Measurements from ENCODE around the gene OVOL3. TPM values are rescaled to one million over a fixed set of nuclear protein-coding genes. Genes with fewer than 3 reads are reported as not detected.

OVOL3 gene
- total RNA-seq, 1 donor from 2014 or later: not detected

DNA sequence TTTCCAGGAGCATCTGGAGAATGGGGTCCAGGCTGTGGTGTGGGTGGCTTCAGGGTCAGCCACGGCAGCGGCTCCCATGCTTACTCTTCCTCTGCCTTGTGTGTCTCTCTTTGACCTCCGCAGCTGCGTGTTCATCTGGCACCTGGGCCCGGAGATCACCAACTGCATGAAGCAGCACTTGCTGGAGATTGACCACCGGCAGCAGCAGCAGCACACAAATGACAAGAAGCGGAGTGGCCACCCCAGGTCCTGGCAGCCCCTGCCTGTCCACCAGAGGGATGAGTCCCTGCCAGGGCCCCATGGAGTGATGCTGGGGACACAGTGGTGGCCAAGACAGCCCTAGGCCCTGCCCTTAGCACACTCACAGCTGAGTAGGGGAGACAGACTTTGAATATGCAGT lies 18.4 kb upstream of the OVOL3 start:
- Mint-ChIP-seq H3K27me3 (ENCODE audit: low read depth) (no peaks in the 10 kb centered on the region), H3K4me1 (ENCODE audit: low read depth) (no peaks in the 10 kb centered on the region), H3K36me3 (ENCODE audit: low read depth) (peaks cover 10% of the 10 kb centered on the region), H3K27ac (ENCODE audit: unreplicated experiment) (no peak overlapping the region), H3K9me3 (ENCODE audit: low read depth) (no peaks in the 10 kb centered on the region), H3K4me3 (ENCODE audit: unreplicated experiment) (no peak overlapping the region)
- peak; percentile 91 for DNase-seq (ENCODE audit: low spot score)
- TF ChIP-seq, protein P1, sequence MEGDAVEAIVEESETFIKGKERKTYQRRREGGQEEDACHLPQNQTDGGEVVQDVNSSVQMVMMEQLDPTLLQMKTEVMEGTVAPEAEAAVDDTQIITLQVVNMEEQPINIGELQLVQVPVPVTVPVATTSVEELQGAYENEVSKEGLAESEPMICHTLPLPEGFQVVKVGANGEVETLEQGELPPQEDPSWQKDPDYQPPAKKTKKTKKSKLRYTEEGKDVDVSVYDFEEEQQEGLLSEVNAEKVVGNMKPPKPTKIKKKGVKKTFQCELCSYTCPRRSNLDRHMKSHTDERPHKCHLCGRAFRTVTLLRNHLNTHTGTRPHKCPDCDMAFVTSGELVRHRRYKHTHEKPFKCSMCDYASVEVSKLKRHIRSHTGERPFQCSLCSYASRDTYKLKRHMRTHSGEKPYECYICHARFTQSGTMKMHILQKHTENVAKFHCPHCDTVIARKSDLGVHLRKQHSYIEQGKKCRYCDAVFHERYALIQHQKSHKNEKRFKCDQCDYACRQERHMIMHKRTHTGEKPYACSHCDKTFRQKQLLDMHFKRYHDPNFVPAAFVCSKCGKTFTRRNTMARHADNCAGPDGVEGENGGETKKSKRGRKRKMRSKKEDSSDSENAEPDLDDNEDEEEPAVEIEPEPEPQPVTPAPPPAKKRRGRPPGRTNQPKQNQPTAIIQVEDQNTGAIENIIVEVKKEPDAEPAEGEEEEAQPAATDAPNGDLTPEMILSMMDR (IDR thresholded peaks at IDR 0.05): no peak

DNA sequence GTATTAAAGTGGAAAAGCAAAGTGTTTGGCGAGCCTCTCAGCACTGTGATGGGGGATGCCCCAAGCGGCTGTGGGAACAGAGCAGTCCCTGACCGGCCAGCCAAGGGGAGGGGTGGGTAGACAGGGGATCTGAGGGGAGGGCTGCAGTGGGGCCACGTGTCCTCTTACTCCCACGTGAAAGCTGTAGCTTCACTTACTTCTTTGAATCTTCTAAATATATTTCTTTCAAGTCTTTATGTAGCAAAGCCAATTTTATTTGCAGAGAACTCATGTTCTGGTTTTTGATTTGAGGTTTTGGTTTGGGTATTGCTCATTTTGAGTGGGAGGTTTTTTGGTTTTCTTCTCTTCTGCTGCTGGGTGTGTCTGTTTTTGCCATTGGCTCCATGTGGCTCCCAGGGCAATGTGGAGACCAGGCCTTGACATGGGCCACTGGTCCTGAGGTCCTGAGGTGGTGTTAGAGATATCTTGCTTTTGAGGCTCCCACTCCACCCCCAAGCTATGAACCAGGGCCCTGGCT lies 17.7 kb upstream of the OVOL3 start:
- Mint-ChIP-seq H3K36me3 (ENCODE audit: low read depth) (peaks cover 7% of the 10 kb centered on the region), H3K4me3 (ENCODE audit: unreplicated experiment) (no peak overlapping the region), H3K9me3 (ENCODE audit: low read depth) (no peaks in the 10 kb centered on the region), H3K27me3 (ENCODE audit: low read depth) (no peaks in the 10 kb centered on the region), H3K4me1 (ENCODE audit: low read depth) (no peaks in the 10 kb centered on the region), H3K27ac (ENCODE audit: unreplicated experiment) (no peak overlapping the region)
- TF ChIP-seq, protein P1 (IDR thresholded peaks at IDR 0.05): no peak
- DNase-seq (ENCODE audit: low spot score): no peak

DNA sequence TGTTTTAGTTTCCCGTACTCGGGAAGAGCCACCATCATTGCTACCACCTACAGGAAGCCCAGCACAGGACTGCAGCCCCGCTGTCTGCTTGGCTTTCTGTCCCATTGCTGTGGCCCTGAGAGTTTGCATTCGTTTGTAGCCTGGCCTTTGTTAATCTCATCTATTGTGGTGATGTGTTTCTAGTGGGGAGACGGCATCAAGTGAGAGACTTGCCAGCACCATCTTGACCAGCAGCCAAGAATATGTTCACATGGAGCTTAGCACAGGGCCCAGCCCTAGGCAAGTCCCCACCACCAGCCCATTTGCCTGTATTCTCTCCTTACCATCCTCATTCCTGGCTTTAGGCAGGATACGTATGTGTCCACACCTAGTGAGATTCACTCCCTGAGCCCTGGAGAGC lies 17.3 kb upstream of the OVOL3 start:
- DNase-seq (ENCODE audit: low spot score): no peak
- H3K36me3 Mint-ChIP-seq (ENCODE audit: low read depth): peaks cover 5% of the 10 kb centered on the region

DNA sequence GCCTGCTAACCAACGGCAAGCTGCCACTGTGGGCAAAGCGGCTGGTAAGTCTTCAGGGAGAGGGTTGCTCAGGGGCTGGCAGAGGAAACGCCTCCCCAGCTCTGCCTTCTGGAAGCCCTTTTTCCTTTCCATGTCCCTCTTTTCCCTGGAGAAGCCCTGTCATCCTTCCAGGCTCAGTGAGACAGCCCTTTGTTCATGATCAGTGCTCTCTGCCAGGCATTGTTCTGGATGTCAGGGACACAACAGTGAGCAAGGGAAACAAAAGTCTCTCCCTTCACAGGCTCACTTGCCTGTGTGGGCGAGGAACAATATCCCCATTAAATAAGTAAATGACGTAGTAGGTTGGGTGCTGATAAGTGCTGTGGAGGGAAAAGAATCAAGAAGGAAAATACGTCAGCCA lies 13.9 kb upstream of the OVOL3 start:
- Mint-ChIP-seq H3K4me1 (ENCODE audit: low read depth) (no peaks in the 10 kb centered on the region), H3K27me3 (ENCODE audit: low read depth) (no peaks in the 10 kb centered on the region), H3K27ac (ENCODE audit: unreplicated experiment) (no peak overlapping the region), H3K4me3 (ENCODE audit: unreplicated experiment) (no peak overlapping the region), H3K9me3 (ENCODE audit: low read depth) (no peaks in the 10 kb centered on the region), H3K36me3 (ENCODE audit: low read depth) (peaks cover 3% of the 10 kb centered on the region)
- TF ChIP-seq, protein P1 (IDR thresholded peaks at IDR 0.05): no peak
- no peak for DNase-seq (ENCODE audit: low spot score)

More for the DNA sequence above, 17.3 kb upstream of the OVOL3 start:
- no peaks in the 10 kb centered on the region for H3K27me3 Mint-ChIP-seq (ENCODE audit: low read depth)
- TF ChIP-seq, protein P1 (IDR thresholded peaks at IDR 0.05): no peak
- no peaks in the 10 kb centered on the region for H3K4me1 Mint-ChIP-seq (ENCODE audit: low read depth)
- H3K27ac Mint-ChIP-seq (ENCODE audit: unreplicated experiment): no peak overlapping the region
- no peak overlapping the region for H3K4me3 Mint-ChIP-seq (ENCODE audit: unreplicated experiment)
- H3K9me3 Mint-ChIP-seq (ENCODE audit: low read depth): no peaks in the 10 kb centered on the region

DNA sequence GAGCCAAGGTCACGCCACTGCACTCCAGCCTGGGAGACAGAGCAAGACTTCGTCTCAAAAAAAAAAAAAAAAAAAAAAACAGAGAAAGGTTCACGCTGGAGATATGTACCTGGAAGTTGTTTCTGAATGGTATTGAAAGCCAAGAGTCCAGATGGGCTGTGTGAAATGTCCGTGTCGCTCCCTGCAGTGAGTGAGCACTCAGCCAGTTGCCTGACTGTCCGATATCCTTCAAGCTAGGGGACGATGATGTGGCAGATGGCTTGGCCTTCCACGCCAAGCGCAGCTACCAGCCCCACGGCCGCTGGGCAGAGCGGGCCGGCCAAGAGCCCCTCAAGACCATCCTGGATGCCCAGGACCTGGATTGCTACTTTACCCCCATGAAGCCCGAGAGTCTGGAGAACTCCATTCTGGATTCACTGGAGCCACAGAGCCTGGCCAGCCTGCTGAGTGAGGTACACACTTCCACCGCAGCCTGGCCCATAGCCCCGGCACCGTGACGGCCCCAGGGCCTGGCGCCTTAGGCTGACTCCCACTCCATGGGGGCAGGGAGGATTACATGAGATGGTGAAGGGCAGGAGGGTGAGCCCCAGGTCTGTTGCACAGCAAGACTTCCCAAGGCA lies 11.7 kb upstream of the OVOL3 start:
- no peak for DNase-seq (ENCODE audit: low spot score)
- H3K4me3 Mint-ChIP-seq (ENCODE audit: unreplicated experiment): no peak overlapping the region
- H3K27ac Mint-ChIP-seq (ENCODE audit: unreplicated experiment): no peak overlapping the region
- H3K27me3 Mint-ChIP-seq (ENCODE audit: low read depth): no peaks in the 10 kb centered on the region
- no peaks in the 10 kb centered on the region for H3K4me1 Mint-ChIP-seq (ENCODE audit: low read depth)
- H3K9me3 Mint-ChIP-seq (ENCODE audit: low read depth): no peaks in the 10 kb centered on the region
- H3K36me3 Mint-ChIP-seq (ENCODE audit: low read depth): peaks cover 2% of the 10 kb centered on the region
- TF ChIP-seq, protein P1 (IDR thresholded peaks at IDR 0.05): no peak

Data from chondrocyte (in vitro differentiated cells).